ENCODE results near the gene CLIC3. TPM values are rescaled to one million over a fixed set of nuclear protein-coding genes. Genes with fewer than 3 reads are reported as not detected.

Gene CLIC3
- total and polyA plus RNA-seq, 2 donors (not counting 1 experiment from before 2014, with no cell fraction given): 1.1 to 1.9 TPM

DNA sequence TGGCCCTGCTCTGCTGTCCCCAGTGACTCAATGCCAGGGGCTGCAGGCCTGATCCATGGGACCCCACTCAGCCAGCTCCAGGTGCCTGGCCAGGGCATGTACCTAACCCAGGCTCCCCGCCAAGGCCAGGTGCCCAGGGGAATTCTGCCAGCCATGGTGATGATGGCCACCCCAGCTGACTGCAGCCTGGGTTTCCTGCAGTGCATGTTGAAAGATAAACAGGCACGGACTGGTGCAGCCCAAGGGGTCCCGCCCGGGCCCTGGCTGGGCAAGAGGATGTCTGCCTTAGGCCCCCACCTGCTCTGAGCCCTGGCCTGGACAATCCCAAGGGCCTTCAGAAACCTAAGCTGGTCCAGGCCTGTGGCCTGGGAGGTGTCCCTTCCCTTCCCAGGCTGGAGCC, 30.5 kb upstream of the CLIC3 start:
- 74% methylated on average over 4 of the region's 4 CpGs for WGBS (ENCODE audit: insufficient coverage)
- H3K4me3 Mint-ChIP-seq: peak overlapping the region; percentile 81
- H3K36me3 ChIP-seq (replicated peaks in 1 of 2; ENCODE audit: control extremely low read depth in 1 of 2, control insufficient read depth in 1 of 2, extremely low read depth in 1 of 2, insufficient read depth in 2 of 2, low read length in 1 of 2): no peaks in the 10 kb centered on the region
- POLR2A ChIA-PET: interaction anchor here (1.1 to 3.0 kb wide), 2 partner anchors 31 to 35 kb away, joined by 4 to 19 read pairs; partner anchors contain the start of gene PAXX
- TF ChIP-seq, protein P1, sequence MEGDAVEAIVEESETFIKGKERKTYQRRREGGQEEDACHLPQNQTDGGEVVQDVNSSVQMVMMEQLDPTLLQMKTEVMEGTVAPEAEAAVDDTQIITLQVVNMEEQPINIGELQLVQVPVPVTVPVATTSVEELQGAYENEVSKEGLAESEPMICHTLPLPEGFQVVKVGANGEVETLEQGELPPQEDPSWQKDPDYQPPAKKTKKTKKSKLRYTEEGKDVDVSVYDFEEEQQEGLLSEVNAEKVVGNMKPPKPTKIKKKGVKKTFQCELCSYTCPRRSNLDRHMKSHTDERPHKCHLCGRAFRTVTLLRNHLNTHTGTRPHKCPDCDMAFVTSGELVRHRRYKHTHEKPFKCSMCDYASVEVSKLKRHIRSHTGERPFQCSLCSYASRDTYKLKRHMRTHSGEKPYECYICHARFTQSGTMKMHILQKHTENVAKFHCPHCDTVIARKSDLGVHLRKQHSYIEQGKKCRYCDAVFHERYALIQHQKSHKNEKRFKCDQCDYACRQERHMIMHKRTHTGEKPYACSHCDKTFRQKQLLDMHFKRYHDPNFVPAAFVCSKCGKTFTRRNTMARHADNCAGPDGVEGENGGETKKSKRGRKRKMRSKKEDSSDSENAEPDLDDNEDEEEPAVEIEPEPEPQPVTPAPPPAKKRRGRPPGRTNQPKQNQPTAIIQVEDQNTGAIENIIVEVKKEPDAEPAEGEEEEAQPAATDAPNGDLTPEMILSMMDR (IDR thresholded peaks at IDR 0.05): no peak
- no peak for TF ChIP-seq EZH2 (IDR thresholded peaks at IDR 0.05; ENCODE audit: borderline replicate concordance, insufficient read depth, low read depth, low read length, poor library complexity, severe bottlenecking)
- CTCF ChIA-PET: interaction anchor here (1.1 to 5.9 kb wide), 14 partner anchors 8 to 260 kb away, joined by 3 to 49 read pairs (median 6); partner anchors contain the start of genes AJM1, CLIC3, NPDC1 and PAXX
- H3K27me3 ChIP-seq (replicated peaks in 1 of 4; ENCODE audit: control extremely low read depth in 1 of 4, control insufficient read depth in 3 of 4, insufficient read depth in 4 of 4, low read length in 3 of 4): no peaks in the 10 kb centered on the region
- H3K4me1 Mint-ChIP-seq: peaks cover 44% of the 10 kb centered on the region
- H2AFZ ChIP-seq (ENCODE audit: insufficient read depth, low read depth, low read length, poor library complexity, severe bottlenecking): no peak overlapping the region
- no peak for ATAC-seq (ENCODE audit: low read depth)
- no peak overlapping the region for H3K4me3 ChIP-seq (ENCODE audit: control extremely low read depth in 1 of 5, extremely low read depth in 1 of 5, insufficient read depth in 1 of 5, low read depth in 2 of 5, low read length in 4 of 5)
- peak overlapping the region; percentile 71 for H3K4me2 ChIP-seq (replicated peaks; ENCODE audit: low read depth, low read length, poor library complexity, severe bottlenecking)
- no peaks in the 10 kb centered on the region for H3K27me3 Mint-ChIP-seq
- intact Hi-C loops (cut with micrococcal nuclease): no loop called here
- no peaks in the 10 kb centered on the region for H3K9me3 Mint-ChIP-seq (ENCODE audit: insufficient read depth)
- peaks cover 11% of the 10 kb centered on the region for H4K20me1 ChIP-seq (ENCODE audit: control insufficient read depth, insufficient read depth, low read length, poor library complexity, severe bottlenecking)
- peaks cover 0 to 9% (median 0%) of the 10 kb centered on the region in 3 donors for H3K9me3 ChIP-seq (ENCODE audit: control extremely low read depth in 1 of 3, control insufficient read depth in 2 of 3, insufficient read depth in 1 of 3, low read length in 2 of 3)
- peak overlapping the region; percentile 56 for H3K27ac Mint-ChIP-seq
- H3K79me2 ChIP-seq (ENCODE audit: control insufficient read depth, insufficient read depth, low read length): peaks cover 11% of the 10 kb centered on the region
- peaks cover 38 to 55% of the 10 kb centered on the region in 2 donors for H3K4me1 ChIP-seq (ENCODE audit: control insufficient read depth in 2 of 2, insufficient read depth in 2 of 2, low read length in 2 of 2)
- no peak overlapping the region for H3K27ac ChIP-seq (ENCODE audit: low read length in 2 of 2)
- DNase-seq: no peak
- no peak overlapping the region for H3K9ac ChIP-seq (ENCODE audit: low read length)

DNA sequence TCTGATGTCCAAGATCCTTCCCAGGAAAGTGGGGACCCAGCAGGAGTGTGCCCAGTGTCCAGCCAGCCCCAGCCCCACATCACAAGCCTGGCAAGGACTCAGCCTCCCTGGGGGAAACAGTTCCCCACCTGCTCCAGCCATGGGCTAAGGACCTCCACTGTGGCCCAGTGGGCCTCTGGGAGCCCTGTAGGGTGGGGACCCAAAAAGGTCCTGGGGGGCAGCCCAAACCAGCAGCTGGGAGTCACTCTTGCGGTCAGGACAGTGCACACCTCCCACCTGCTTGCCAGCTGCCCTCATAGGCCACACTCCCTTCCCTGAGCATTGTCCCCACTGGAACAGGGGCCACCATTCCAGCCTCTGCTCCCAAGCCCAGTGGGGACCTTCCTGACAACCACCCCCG, 30.0 kb upstream of the CLIC3 start:
- POLR2A ChIA-PET: interaction anchor here (0.6 to 1.1 kb wide), 2 partner anchors 31 to 32 kb away, joined by 3 to 4 read pairs; no protein-coding TSS in a partner anchor
- no peaks in the 10 kb centered on the region for H3K9me3 Mint-ChIP-seq (ENCODE audit: insufficient read depth)
- peak overlapping the region; percentile 56 for H3K27ac Mint-ChIP-seq
- Histone ChIP-seq H3K27me3 (replicated peaks in 1 of 4; ENCODE audit: control extremely low read depth in 1 of 4, control insufficient read depth in 3 of 4, insufficient read depth in 4 of 4, low read length in 3 of 4) (no peaks in the 10 kb centered on the region), H3K79me2 (ENCODE audit: control insufficient read depth, insufficient read depth, low read length) (peaks cover 6% of the 10 kb centered on the region), H4K20me1 (ENCODE audit: control insufficient read depth, insufficient read depth, low read length, poor library complexity, severe bottlenecking) (peaks cover 11% of the 10 kb centered on the region), H3K9me3 (ENCODE audit: control extremely low read depth in 1 of 3, control insufficient read depth in 2 of 3, insufficient read depth in 1 of 3, low read length in 2 of 3) (peaks cover 0 to 12% (median 0%) of the 10 kb centered on the region in 3 donors), H3K4me3 (ENCODE audit: control extremely low read depth in 1 of 5, extremely low read depth in 1 of 5, insufficient read depth in 1 of 5, low read depth in 2 of 5, low read length in 4 of 5) (no peak overlapping the region), H3K36me3 (replicated peaks in 1 of 2; ENCODE audit: control extremely low read depth in 1 of 2, control insufficient read depth in 1 of 2, extremely low read depth in 1 of 2, insufficient read depth in 2 of 2, low read length in 1 of 2) (no peaks in the 10 kb centered on the region), H3K9ac (ENCODE audit: low read length) (no peak overlapping the region), H3K4me1 (ENCODE audit: control insufficient read depth in 2 of 2, insufficient read depth in 2 of 2, low read length in 2 of 2) (peaks cover 34 to 50% of the 10 kb centered on the region in 2 donors), H3K27ac (ENCODE audit: low read length in 2 of 2) (no peak overlapping the region), H2AFZ (ENCODE audit: insufficient read depth, low read depth, low read length, poor library complexity, severe bottlenecking) (no peak overlapping the region), H3K4me2 (replicated peaks; ENCODE audit: low read depth, low read length, poor library complexity, severe bottlenecking) (peak overlapping the region; percentile 14)
- CTCF ChIA-PET: interaction anchor here (1.0 to 5.9 kb wide), 15 partner anchors 8 to 260 kb away, joined by 3 to 49 read pairs (median 5); partner anchors contain the start of genes CLIC3, NPDC1 and SAPCD2
- TF ChIP-seq, protein P1 (IDR thresholded peaks at IDR 0.05): no peak
- no peak for TF ChIP-seq EZH2 (IDR thresholded peaks at IDR 0.05; ENCODE audit: borderline replicate concordance, insufficient read depth, low read depth, low read length, poor library complexity, severe bottlenecking)
- H3K27me3 Mint-ChIP-seq: no peaks in the 10 kb centered on the region
- intact Hi-C loops (cut with micrococcal nuclease): no loop called here
- WGBS (ENCODE audit: insufficient coverage): 89% methylated on average over 2 of the region's 2 CpGs
- H3K4me3 Mint-ChIP-seq: peak overlapping the region; percentile 41
- no peak for DNase-seq
- no peak for ATAC-seq (ENCODE audit: low read depth)
- peaks cover 42% of the 10 kb centered on the region for H3K4me1 Mint-ChIP-seq

Measured in B cell (primary cell).